GM19395 (cell line): Measurements from ENCODE around the gene GNAO1.

Experiments
- ATAC-seq: cut with Tn5 transposase; IDR thresholded peaks from one replicate; pipeline ENCODE4 v1.9.1; 2021; ENCODE audit warnings: mild to moderate bottlenecking, moderate library complexity; ENCODE audit not compliant: unreplicated experiment

Gene GNAO1

GRCh38 chr16:56197192-56197992, 6.1 kb downstream of the GNAO1 start:
- no peak for ATAC-seq

GRCh38 chr16:56198006-56198754, 6.9 kb downstream of the GNAO1 start:
- no peak for ATAC-seq

GRCh38 chr16:56198755-56199114, 7.4 kb downstream of the GNAO1 start:
- ATAC-seq = peak; percentile 1

- peak; percentile 62 for ATAC-seq
These were observed 7.9 kb downstream of the GNAO1 start for GRCh38 chr16:56199164-56199563.

GRCh38 chr16:56201030-56201429, 9.7 kb downstream of the GNAO1 start:
- ATAC-seq = no peak

- ATAC-seq = no peak
These were observed 10.7 kb downstream of the GNAO1 start for GRCh38 chr16:56202036-56202435.

GRCh38 chr16:56203052-56203451, 11.8 kb downstream of the GNAO1 start:
- ATAC-seq = peak; percentile 73

- ATAC-seq = no peak
These were observed 13.5 kb downstream of the GNAO1 start for GRCh38 chr16:56204816-56205215.

GRCh38 chr16:56206951-56207350, 15.7 kb downstream of the GNAO1 start:
- ATAC-seq = no peak

GRCh38 chr16:56207421-56207820, 16.1 kb downstream of the GNAO1 start:
- ATAC-seq = no peak

GRCh38 chr16:56211435-56211981, 20.2 kb downstream of the GNAO1 start:
- ATAC-seq = no peak

GRCh38 chr16:56212144-56212543, 20.9 kb downstream of the GNAO1 start:
- ATAC-seq = no peak

- no peak for ATAC-seq
These were observed 30.7 kb downstream of the GNAO1 start for GRCh38 chr16:56221995-56222394.

- ATAC-seq = no peak
These were observed 31.2 kb downstream of the GNAO1 start for GRCh38 chr16:56222474-56222997.

GRCh38 chr16:56225017-56225742, 33.9 kb downstream of the GNAO1 start:
- no peak for ATAC-seq

GRCh38 chr16:56226187-56226586, 34.9 kb downstream of the GNAO1 start:
- no peak for ATAC-seq

- no peak for ATAC-seq
These were observed 35.7 kb downstream of the GNAO1 start for GRCh38 chr16:56226845-56227525.

- no peak for ATAC-seq
These were observed 36.6 kb downstream of the GNAO1 start for GRCh38 chr16:56227936-56228335.

GRCh38 chr16:56228476-56228875, 37.2 kb downstream of the GNAO1 start:
- no peak for ATAC-seq

- no peak for ATAC-seq
These were observed 42.7 kb downstream of the GNAO1 start for GRCh38 chr16:56233795-56234566.
